ENCODE data around the gene TLL1. TPM values are rescaled to one million over a fixed set of nuclear protein-coding genes. Genes with fewer than 3 reads are reported as not detected.

TLL1 gene
- total RNA-seq, 1 experiment from 2014 or later: 0.63 TPM

DNA sequence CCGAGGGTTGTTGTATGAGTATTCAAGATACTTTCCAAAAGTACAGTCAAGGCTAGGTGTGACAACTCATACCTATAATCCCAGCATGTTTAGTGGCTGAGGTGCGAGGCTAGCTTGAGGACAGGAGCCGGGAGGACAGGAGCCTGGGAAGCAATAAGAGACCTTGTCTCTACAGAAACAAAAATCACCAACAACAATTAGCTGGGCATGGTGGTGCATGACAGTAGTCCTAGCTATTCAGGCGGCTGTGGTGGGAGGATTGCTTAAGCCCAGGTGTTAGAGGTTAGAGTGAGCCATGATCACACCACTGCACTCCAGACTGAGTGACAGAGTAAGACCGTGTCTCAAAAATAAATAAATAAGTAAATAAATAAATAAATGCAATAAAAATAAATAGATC lies 91.6 kb downstream of the TLL1 start:
- H3K4me3 Mint-ChIP-seq: no peak overlapping the region
- DNase-seq (ENCODE audit: low spot score) (no peak), ATAC-seq (no peak)
- CTCF ChIA-PET: no interaction called here
- peaks cover 25% of the 10 kb centered on the region for H3K36me3 Mint-ChIP-seq
- H3K4me1 Mint-ChIP-seq: no peaks in the 10 kb centered on the region
- POLR2A ChIA-PET: no interaction called here
- no peaks in the 10 kb centered on the region; the same call in 1 of the 2 replicates for H3K27me3 Mint-ChIP-seq (ENCODE audit: low read depth)
- no peak for TF ChIP-seq CREB1 (CRISPR knock-in tag; IDR thresholded peaks at IDR 0.05)
- no peak for TF ChIP-seq TEAD4 (CRISPR knock-in tag; IDR thresholded peaks at IDR 0.05)
- no peak for TF ChIP-seq SP1 (CRISPR knock-in tag; conservative IDR thresholded peaks at IDR 0.05)
- TF ChIP-seq GTF2I (CRISPR knock-in tag; conservative IDR thresholded peaks at IDR 0.05): no peak
- TF ChIP-seq MYBL2 (CRISPR knock-in tag; IDR thresholded peaks at IDR 0.05): no peak
- TF ChIP-seq, protein P1, sequence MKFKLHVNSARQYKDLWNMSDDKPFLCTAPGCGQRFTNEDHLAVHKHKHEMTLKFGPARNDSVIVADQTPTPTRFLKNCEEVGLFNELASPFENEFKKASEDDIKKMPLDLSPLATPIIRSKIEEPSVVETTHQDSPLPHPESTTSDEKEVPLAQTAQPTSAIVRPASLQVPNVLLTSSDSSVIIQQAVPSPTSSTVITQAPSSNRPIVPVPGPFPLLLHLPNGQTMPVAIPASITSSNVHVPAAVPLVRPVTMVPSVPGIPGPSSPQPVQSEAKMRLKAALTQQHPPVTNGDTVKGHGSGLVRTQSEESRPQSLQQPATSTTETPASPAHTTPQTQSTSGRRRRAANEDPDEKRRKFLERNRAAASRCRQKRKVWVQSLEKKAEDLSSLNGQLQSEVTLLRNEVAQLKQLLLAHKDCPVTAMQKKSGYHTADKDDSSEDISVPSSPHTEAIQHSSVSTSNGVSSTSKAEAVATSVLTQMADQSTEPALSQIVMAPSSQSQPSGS (CRISPR knock-in tag; IDR thresholded peaks at IDR 0.05; ENCODE audit: borderline replicate concordance, low read depth): no peak
- no peak for TF ChIP-seq CREM (CRISPR knock-in tag; IDR thresholded peaks at IDR 0.05)
- TF ChIP-seq NFYB (CRISPR knock-in tag; conservative IDR thresholded peaks at IDR 0.05; ENCODE audit: low read depth): no peak
- TF ChIP-seq, protein P2, sequence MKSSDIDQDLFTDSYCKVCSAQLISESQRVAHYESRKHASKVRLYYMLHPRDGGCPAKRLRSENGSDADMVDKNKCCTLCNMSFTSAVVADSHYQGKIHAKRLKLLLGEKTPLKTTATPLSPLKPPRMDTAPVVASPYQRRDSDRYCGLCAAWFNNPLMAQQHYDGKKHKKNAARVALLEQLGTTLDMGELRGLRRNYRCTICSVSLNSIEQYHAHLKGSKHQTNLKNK (CRISPR knock-in tag; IDR thresholded peaks at IDR 0.05): no peak
- TF ChIP-seq, protein P3, sequence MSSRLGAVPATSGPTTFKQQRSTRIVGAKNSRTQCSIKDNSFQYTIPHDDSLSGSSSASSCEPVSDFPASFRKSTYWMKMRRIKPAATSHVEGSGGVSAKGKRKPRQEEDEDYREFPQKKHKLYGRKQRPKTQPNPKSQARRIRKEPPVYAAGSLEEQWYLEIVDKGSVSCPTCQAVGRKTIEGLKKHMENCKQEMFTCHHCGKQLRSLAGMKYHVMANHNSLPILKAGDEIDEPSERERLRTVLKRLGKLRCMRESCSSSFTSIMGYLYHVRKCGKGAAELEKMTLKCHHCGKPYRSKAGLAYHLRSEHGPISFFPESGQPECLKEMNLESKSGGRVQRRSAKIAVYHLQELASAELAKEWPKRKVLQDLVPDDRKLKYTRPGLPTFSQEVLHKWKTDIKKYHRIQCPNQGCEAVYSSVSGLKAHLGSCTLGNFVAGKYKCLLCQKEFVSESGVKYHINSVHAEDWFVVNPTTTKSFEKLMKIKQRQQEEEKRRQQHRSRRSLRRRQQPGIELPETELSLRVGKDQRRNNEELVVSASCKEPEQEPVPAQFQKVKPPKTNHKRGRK (CRISPR knock-in tag; IDR thresholded peaks at IDR 0.05; ENCODE audit: borderline replicate concordance): no peak
- no peak for TF ChIP-seq TEAD1 (CRISPR knock-in tag; IDR thresholded peaks at IDR 0.05)
- TF ChIP-seq ZNF317 (CRISPR knock-in tag; IDR thresholded peaks at IDR 0.05; ENCODE audit: borderline replicate concordance, low read depth): no peak
- TF ChIP-seq, protein P4, sequence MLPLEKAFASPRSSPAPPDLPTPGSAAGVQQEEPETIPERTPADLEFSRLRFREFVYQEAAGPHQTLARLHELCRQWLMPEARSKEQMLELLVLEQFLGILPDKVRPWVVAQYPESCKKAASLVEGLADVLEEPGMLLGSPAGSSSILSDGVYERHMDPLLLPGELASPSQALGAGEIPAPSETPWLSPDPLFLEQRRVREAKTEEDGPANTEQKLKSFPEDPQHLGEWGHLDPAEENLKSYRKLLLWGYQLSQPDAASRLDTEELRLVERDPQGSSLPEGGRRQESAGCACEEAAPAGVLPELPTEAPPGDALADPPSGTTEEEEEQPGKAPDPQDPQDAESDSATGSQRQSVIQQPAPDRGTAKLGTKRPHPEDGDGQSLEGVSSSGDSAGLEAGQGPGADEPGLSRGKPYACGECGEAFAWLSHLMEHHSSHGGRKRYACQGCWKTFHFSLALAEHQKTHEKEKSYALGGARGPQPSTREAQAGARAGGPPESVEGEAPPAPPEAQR (CRISPR knock-in tag; IDR thresholded peaks at IDR 0.05): no peak
- TF ChIP-seq, protein P5, sequence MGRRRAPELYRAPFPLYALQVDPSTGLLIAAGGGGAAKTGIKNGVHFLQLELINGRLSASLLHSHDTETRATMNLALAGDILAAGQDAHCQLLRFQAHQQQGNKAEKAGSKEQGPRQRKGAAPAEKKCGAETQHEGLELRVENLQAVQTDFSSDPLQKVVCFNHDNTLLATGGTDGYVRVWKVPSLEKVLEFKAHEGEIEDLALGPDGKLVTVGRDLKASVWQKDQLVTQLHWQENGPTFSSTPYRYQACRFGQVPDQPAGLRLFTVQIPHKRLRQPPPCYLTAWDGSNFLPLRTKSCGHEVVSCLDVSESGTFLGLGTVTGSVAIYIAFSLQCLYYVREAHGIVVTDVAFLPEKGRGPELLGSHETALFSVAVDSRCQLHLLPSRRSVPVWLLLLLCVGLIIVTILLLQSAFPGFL (CRISPR knock-in tag; IDR thresholded peaks at IDR 0.05; ENCODE audit: borderline replicate concordance): no peak
- TF ChIP-seq, protein P6, sequence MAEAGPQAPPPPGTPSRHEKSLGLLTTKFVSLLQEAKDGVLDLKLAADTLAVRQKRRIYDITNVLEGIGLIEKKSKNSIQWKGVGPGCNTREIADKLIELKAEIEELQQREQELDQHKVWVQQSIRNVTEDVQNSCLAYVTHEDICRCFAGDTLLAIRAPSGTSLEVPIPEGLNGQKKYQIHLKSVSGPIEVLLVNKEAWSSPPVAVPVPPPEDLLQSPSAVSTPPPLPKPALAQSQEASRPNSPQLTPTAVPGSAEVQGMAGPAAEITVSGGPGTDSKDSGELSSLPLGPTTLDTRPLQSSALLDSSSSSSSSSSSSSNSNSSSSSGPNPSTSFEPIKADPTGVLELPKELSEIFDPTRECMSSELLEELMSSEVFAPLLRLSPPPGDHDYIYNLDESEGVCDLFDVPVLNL (CRISPR knock-in tag; IDR thresholded peaks at IDR 0.05; ENCODE audit: borderline replicate concordance, low read depth): no peak
- TF ChIP-seq, protein P7, sequence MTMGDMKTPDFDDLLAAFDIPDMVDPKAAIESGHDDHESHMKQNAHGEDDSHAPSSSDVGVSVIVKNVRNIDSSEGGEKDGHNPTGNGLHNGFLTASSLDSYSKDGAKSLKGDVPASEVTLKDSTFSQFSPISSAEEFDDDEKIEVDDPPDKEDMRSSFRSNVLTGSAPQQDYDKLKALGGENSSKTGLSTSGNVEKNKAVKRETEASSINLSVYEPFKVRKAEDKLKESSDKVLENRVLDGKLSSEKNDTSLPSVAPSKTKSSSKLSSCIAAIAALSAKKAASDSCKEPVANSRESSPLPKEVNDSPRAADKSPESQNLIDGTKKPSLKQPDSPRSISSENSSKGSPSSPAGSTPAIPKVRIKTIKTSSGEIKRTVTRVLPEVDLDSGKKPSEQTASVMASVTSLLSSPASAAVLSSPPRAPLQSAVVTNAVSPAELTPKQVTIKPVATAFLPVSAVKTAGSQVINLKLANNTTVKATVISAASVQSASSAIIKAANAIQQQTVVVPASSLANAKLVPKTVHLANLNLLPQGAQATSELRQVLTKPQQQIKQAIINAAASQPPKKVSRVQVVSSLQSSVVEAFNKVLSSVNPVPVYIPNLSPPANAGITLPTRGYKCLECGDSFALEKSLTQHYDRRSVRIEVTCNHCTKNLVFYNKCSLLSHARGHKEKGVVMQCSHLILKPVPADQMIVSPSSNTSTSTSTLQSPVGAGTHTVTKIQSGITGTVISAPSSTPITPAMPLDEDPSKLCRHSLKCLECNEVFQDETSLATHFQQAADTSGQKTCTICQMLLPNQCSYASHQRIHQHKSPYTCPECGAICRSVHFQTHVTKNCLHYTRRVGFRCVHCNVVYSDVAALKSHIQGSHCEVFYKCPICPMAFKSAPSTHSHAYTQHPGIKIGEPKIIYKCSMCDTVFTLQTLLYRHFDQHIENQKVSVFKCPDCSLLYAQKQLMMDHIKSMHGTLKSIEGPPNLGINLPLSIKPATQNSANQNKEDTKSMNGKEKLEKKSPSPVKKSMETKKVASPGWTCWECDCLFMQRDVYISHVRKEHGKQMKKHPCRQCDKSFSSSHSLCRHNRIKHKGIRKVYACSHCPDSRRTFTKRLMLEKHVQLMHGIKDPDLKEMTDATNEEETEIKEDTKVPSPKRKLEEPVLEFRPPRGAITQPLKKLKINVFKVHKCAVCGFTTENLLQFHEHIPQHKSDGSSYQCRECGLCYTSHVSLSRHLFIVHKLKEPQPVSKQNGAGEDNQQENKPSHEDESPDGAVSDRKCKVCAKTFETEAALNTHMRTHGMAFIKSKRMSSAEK (CRISPR knock-in tag; IDR thresholded peaks at IDR 0.05; ENCODE audit: borderline replicate concordance): no peak
- TF ChIP-seq IRF2 (CRISPR knock-in tag; IDR thresholded peaks at IDR 0.05; ENCODE audit: borderline replicate concordance, low read depth): no peak
- TF ChIP-seq ZNF138 (CRISPR knock-in tag; conservative IDR thresholded peaks at IDR 0.05): no peak
- TF ChIP-seq, protein P8, sequence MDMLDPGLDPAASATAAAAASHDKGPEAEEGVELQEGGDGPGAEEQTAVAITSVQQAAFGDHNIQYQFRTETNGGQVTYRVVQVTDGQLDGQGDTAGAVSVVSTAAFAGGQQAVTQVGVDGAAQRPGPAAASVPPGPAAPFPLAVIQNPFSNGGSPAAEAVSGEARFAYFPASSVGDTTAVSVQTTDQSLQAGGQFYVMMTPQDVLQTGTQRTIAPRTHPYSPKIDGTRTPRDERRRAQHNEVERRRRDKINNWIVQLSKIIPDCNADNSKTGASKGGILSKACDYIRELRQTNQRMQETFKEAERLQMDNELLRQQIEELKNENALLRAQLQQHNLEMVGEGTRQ (CRISPR knock-in tag; IDR thresholded peaks at IDR 0.05): no peak
- no peak for TF ChIP-seq KAT7 (CRISPR knock-in tag; IDR thresholded peaks at IDR 0.05; ENCODE audit: borderline replicate concordance)
- H3K27ac Mint-ChIP-seq: no peak overlapping the region
- H3K9me3 Mint-ChIP-seq: peaks cover 62% of the 10 kb centered on the region

Measured in WTC11 (cell line).